HG02938 (cell line): Measurements from ENCODE around the gene CCNC.

Source experiments
- ATAC-seq: cut with Tn5 transposase; IDR thresholded peaks from one replicate; pipeline ENCODE4 v1.9.1; 2021; ENCODE audit warnings: mild to moderate bottlenecking, moderate library complexity; ENCODE audit not compliant: unreplicated experiment

The CCNC gene

DNA sequence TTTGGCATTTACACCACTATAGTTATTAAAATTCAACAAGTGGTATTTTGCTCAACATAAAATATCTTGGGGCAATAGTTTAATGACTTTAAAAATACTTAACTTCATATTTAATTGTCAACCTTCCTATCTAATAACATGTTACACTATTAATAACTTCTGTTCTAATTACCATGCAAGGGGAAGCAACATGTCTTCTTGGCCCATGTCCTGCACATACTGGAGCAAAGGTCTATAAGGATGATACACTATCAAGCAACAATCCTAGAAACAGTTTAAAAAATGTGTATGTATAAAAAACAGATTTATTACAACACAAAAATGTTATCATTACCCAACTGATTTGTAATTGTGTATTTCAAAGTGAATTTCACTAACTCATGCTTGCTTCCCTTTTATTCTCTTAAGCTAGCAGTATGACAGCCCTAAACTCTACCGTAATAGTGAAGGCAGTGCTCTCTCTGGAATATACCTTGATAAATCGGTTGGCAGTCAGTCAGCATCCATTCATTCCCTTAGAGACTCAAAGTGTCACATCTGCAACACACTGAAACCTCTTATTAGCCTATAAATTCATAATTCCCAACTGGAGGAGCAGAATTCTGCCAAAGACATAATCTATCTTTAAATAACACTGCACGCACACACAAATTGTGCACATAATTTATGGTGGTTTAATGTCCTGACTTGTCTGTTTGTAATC is 18.3 kb downstream of the CCNC start:
- no peak for ATAC-seq

DNA sequence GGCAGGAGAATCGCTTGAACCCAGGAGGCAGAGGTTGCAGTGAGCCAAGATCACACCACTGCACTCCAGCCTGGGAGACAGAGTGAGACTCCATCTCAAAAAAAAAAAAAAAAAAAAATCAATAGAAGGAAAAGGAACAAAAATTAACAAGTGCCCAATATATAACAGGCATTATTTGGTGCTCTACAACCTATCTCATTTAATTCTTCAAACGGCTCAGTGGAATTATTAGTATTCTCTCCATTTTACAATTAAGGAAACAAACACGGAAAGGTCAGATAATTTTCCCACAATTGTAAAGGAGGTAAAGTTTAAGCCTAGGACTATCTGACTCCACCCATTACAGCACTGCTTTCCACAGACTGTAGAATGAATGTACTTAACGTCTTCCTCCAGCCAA is 19.8 kb downstream of the CCNC start:
- no peak for ATAC-seq

DNA sequence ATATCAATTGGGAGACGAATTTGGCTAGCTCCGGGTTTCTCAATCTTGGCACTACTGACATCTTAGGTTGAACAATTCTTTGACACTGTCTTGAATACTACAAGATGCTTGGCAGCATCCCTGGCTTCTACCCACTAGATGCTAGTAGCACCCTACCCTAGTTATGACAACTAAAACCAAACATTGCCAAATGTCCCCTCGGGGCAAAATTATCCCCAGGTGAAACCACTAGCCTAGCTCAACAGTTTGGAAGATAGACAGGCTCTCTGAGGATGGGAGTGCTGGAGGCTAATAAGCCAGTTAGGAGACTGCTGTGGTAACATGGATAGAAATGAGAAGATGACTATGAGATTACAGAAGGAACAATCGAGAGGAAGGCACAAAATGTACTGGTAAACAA is 20.9 kb downstream of the CCNC start:
- ATAC-seq, result no peak

DNA sequence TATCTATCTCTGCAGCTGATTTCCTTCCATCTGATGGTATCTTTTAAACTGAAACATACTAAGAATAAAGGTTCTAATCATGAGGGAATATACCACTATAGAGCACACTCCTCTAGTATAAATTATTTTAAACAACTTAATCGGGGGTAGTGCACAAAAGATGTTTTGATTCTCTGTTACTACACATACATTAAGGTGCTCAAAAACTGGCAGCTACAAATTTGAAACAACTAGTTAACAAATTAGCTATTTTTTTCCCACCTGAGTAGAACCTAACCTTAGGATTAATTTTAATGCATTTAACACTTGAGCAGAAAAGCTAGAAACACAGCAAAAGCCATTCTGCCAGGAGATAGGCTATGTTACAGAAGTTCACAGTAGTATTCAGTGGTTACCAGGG is 23.0 kb downstream of the CCNC start:
- no peak for ATAC-seq

DNA sequence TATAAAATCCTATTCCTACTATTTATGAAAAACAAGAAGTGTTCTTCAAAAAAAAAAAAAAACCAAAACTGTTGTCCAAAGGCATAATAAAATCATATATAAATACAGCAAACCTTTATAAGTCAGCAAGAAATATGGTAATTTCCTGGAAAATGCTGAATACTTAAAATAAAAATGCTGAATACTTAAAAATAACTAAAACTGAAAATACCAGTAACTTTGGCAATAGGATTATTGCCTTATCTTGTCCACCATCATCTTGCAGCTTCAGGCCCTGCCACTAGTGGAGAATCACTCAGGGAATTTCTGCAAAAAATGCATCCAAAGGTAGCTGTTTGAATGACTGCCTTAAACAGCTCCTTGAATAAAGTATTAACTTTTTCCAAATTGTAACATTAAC is 24.5 kb downstream of the CCNC start:
- ATAC-seq, result no peak

DNA sequence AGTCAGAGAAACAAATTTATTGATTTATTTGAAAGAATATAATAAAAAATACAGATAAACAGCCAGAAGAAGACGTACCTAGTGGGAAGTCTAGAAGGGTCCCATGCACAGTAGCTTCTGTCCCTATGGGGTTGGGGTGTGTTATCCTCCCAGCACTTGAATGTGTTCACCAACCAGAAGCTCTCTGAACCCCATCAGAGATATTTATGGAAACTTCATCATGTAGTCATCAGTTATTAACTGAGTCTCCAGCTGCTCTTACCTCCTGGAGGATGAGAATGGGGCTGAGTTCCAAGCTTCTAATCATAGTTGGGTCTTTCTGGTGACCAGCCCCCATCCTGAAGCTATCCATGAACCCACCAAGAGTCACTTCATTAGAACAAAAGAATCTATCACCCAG is 37.8 kb downstream of the CCNC start:
- ATAC-seq, result no peak

DNA sequence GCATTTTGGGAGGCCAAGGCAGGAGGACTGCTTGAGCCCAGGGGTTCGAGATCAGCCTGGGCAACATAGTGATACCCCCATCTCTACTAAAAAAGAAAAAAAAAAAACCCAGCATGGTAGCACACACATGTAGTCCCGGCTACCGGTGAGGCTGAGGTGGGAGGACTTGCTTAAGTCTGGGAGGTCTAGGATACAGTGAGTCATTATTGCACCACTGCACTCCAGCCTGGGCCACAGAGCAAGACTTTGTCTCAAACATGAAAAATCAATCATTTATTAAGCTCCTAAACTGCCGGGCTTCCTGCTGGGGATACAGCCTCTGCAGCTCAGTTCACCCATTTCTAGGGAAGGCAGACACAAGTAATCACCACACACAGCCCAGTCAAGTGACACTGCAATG is 45.9 kb downstream of the CCNC start:
- no peak for ATAC-seq

DNA sequence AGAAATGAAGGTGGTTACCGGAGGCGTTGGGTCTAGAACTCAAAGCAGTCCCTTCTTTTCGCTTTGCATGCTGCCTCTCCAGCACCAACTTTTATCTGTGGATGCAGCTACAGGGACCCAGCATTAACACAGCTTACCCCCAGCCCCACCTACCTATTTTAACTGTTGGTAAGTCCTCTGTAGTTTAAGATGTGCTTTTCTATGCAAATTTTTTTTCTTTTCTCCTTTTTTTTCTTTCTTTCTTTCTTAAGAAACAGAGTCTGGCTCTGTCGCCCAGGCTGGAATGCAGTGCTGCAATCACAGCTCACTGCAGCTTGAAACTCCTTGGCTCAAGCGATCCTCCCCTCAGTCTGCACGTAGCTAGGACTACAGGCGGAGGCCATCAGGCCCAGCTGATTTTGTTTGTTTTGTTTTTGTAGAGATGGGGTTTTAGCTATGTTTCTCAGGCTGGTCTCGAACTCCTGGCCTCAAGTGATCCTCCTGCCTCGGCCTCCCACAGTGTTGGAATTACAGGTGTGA is 46.8 kb downstream of the CCNC start:
- peak; percentile 28 for ATAC-seq

DNA sequence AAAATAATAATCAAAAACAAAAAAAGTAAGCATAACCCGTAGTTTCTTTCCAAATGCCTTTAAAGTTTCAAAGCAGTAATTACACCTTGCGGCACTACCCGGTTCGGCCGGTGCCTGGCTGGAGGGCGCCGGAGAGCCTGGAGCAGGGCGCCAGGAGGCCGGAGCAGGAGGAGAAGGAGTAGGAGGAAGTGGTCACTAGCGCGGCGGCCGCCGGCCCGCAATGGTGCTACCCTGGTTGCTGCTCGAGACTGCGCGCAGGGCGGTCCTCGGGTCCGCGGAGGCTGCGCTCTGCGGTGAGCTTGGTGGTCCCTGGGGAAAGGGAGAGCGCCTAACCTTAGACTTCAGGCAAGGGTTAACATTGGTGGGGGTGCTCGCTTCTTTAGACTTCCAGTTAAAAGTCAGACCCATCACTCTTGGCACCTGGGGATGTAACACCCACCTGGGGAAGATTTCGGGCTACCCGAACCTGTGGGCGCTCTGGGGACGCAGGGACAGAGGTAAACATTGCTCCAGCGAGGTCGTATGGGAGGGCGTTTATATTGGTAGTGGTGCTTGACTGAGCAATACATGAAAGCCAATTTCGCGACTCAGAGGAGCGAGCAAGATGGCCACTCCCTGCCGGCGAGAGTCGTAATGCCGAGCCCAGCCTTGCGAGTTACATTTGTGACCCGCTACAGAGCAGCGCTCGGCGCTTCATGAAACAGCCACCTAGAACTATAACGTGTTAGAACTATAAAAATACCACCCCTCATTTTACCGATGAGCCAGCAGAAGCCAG is 47.4 kb downstream of the CCNC start:
- peak; percentile 91 for ATAC-seq

DNA sequence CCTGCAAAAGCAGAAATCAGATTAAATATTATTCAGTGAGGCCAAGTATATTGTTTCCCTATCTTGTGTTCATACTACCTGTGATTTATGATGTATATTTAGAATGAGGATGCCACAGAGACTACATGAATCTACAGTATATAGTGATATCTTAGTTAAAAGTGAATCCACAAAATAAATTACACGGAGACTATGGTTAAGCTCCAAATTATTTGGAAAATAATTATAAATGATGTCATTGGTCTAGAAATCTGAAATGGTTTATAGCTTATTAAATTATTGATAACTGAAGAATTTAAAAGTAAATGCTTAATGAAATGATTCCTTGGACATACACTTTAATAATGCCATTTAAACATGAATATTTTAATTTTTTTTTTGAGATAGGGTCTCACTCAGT is 49.0 kb downstream of the CCNC start:
- ATAC-seq, result no peak

DNA sequence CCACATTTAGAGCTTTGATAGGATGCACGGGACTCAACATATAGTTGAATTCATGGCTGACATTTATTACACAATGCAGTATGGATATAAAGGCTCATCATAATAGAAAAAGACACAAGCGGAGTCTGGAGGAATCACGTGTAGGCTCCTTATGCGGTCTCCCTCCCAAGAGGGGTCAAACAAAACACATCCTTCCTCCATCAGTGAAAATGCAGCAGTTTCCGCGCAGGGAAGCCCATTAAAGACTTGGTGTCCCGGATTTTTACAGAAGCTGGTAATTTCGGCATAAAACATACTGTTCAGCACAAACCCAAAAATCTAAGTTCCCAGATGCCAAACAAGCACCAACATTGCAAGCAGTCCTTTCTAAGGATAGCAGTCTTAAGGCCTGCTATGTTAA is 54.4 kb downstream of the CCNC start:
- ATAC-seq, result no peak

DNA sequence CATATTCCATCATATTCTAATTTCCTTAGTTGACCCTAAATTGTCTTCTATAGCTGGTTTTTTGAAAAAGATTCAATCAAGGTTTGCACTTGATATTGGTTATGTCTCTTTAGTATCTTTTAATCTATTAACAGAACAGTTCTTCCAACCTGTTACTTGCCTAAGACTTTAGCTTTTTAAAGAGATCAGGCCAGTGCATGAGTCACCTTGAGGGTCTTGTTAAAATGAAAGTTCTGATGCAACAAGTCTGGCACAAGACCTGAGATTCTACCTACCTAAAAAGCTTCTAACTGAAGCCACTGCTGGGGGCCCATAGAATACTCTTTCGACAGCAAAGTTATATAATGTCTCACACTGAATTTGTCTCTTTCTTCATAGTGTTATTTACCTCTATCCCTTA is 56.4 kb downstream of the CCNC start:
- ATAC-seq, result no peak

DNA sequence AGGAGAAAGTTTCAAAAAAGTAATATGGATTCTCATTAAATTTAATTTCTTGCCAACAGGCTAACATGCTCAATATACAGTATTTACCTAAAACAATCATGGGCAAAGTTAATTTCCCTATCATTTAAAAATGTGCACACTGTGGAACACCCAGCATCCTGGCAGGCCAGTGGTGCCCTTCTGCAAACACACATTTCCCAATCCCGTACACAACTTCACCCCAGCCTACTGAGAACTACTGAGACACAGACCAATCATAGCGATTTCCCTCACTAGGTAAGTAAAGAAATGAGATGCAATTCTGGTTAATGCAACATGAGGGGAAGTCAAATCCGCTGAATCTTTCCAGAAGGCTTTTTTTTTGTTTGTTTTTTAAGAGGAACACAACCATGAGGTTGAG is 60.8 kb downstream of the CCNC start:
- ATAC-seq, result no peak

DNA sequence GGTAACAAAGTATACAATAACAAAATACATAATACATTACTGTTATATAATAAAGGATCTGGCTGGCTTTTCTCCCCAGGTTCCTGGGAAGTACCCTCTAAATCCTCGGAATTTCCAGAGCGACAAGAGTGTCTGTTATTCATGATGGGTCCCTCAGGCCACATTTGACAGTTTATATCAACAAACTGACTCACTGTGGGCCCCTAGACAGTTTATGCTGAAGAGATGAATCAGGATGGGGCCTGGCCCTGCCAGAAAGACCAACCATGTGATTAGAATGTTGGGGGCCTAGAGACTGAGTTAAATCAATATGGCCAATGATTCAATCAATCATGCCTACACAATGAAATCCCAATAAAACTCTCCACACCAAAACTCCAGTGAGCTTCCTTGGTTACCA is 66.7 kb downstream of the CCNC start:
- ATAC-seq, result no peak

DNA sequence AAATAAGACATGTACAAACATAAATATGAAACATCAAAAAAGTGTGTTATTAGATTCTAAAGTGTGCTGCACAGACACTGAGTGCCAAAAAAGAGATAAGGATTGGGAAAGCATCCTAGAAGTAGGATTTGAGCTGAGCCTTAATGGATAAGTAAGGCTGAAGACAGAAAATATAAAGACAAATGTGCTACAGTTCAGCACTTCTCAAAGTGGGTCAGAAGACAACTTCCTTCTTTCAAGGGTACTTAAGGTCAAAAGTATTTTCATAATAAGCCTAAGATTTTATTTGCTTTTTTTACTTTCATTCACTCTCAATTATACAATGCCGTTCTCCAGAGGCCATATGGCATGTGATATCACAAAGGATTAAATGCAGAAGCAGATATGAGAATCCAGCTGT is 70.0 kb downstream of the CCNC start:
- ATAC-seq, result no peak

DNA sequence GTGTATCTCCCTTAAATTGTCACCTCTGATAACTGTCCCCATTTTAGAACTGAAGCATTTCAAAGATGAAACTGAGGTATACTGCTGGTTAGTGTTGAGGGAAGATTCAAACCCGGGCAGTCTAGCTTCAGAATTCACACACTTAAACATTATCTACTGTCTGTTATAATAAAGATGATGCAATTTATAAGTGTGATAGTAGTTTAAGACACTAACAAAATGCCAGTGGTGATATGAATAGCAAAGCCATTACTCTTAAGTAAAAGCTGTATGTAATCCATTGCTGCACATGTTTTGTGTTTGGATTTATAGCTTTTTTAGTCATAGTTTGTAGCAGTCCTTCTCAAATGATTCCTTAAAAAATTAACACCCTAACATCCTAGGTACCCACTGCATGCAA is 73.0 kb downstream of the CCNC start:
- ATAC-seq, result no peak
